Mucosa of stomach (tissue), 1 donor: ENCODE results near the gene ANKH.
"Not testable (repeated sequence)": the region's sequence is repeated elsewhere in the genome, so short reads cannot be mapped to it uniquely, and the experiment has no call there.

ENCODE experiments used
- H3K27me3 ChIP-seq: one replicate; pipeline ENCODE4 v1.7.0; 2013; ENCODE audit warnings: mild to moderate bottlenecking, low read length; ENCODE audit not compliant: control insufficient read depth, insufficient read depth
- H3K36me3 ChIP-seq: one replicate; pipeline ENCODE4 v1.7.0; 2013; ENCODE audit warnings: low read length; ENCODE audit not compliant: control insufficient read depth, insufficient read depth
- H3K4me1 ChIP-seq: one replicate; pipeline ENCODE4 v1.7.0; 2013; ENCODE audit warnings: mild to moderate bottlenecking, low read length; ENCODE audit not compliant: control insufficient read depth, insufficient read depth
- H3K4me3 ChIP-seq: one replicate; pipeline ENCODE4 v1.7.0; 2013; ENCODE audit warnings: low read length
- H3K9ac ChIP-seq: one replicate; pipeline ENCODE4 v1.7.0; 2013; ENCODE audit warnings: mild to moderate bottlenecking, low read length, moderate library complexity
- H3K9me3 ChIP-seq: one replicate; pipeline ENCODE4 v1.7.0; 2013; ENCODE audit warnings: mild to moderate bottlenecking, low read length, moderate library complexity; ENCODE audit not compliant: control insufficient read depth
- donor health status: Pancreatic carcinoma.

ANKH gene

GRCh38 chr5:14851050-14851419, 20.5 kb downstream of the ANKH start:
- H3K4me1 ChIP-seq = peaks cover 23% of the 10 kb centered on the region
- H3K4me3 ChIP-seq = no peak overlapping the region
- H3K27me3 ChIP-seq = no peaks in the 10 kb centered on the region
- H3K9ac ChIP-seq = no peak overlapping the region
- H3K36me3 ChIP-seq = no peaks in the 10 kb centered on the region
- no peaks in the 10 kb centered on the region for H3K9me3 ChIP-seq

- H3K9ac ChIP-seq = no peak overlapping the region
- no peaks in the 10 kb centered on the region for H3K27me3 ChIP-seq
- H3K4me1 ChIP-seq = peaks cover 23% of the 10 kb centered on the region
- no peaks in the 10 kb centered on the region for H3K36me3 ChIP-seq
- H3K4me3 ChIP-seq = no peak overlapping the region
- no peaks in the 10 kb centered on the region for H3K9me3 ChIP-seq
Measured at GRCh38 chr5:14850419-14851049, 21.0 kb downstream of the ANKH start.

GRCh38 chr5:14849516-14850294, 21.9 kb downstream of the ANKH start:
- Histone ChIP-seq H3K4me1 (peaks cover 18% of the 10 kb centered on the region), H3K9ac (no peak overlapping the region), H3K9me3 (no peaks in the 10 kb centered on the region), H3K4me3 (no peak overlapping the region), H3K27me3 (no peaks in the 10 kb centered on the region), H3K36me3 (no peaks in the 10 kb centered on the region)

- H3K4me3 ChIP-seq, H3K27me3 ChIP-seq, H3K9ac ChIP-seq, H3K36me3 ChIP-seq, H3K9me3 ChIP-seq: not testable (repeated sequence)
- peaks cover 16% of the 10 kb centered on the region for H3K4me1 ChIP-seq
Measured at GRCh38 chr5:14848942-14849341, 22.6 kb downstream of the ANKH start.

- Histone ChIP-seq H3K9ac (no peak overlapping the region), H3K36me3 (no peaks in the 10 kb centered on the region), H3K4me3 (no peak overlapping the region), H3K4me1 (peaks cover 16% of the 10 kb centered on the region), H3K27me3 (no peaks in the 10 kb centered on the region), H3K9me3 (no peaks in the 10 kb centered on the region)
Measured at GRCh38 chr5:14848385-14848784, 23.2 kb downstream of the ANKH start.

- H3K4me3 ChIP-seq = no peak overlapping the region
- H3K27me3 ChIP-seq = no peaks in the 10 kb centered on the region
- no peaks in the 10 kb centered on the region for H3K9me3 ChIP-seq
- no peaks in the 10 kb centered on the region for H3K36me3 ChIP-seq
- H3K4me1 ChIP-seq = peaks cover 16% of the 10 kb centered on the region
- H3K9ac ChIP-seq = no peak overlapping the region
Measured at GRCh38 chr5:14847471-14847870, 24.1 kb downstream of the ANKH start.

- Histone ChIP-seq H3K4me1 (no peaks in the 10 kb centered on the region), H3K9ac (no peak overlapping the region), H3K36me3 (no peaks in the 10 kb centered on the region), H3K9me3 (no peaks in the 10 kb centered on the region), H3K27me3 (no peaks in the 10 kb centered on the region), H3K4me3 (no peak overlapping the region)
Measured at GRCh38 chr5:14842117-14842516, 29.5 kb downstream of the ANKH start.

- H3K9ac ChIP-seq = no peak overlapping the region
- H3K4me3 ChIP-seq = no peak overlapping the region
Measured at GRCh38 chr5:14840624-14841023, 31.0 kb downstream of the ANKH start.

GRCh38 chr5:14838396-14839319, 32.9 kb downstream of the ANKH start:
- H3K36me3 ChIP-seq = no peaks in the 10 kb centered on the region
- no peaks in the 10 kb centered on the region for H3K27me3 ChIP-seq
- no peaks in the 10 kb centered on the region for H3K9me3 ChIP-seq
- no peak overlapping the region for H3K9ac ChIP-seq
- H3K4me3 ChIP-seq = no peak overlapping the region
- no peaks in the 10 kb centered on the region for H3K4me1 ChIP-seq

More at GRCh38 chr5:14840624-14841023, 31.0 kb downstream of the ANKH start:
- Histone ChIP-seq H3K27me3 (no peaks in the 10 kb centered on the region), H3K4me1 (no peaks in the 10 kb centered on the region), H3K36me3 (no peaks in the 10 kb centered on the region), H3K9me3 (no peaks in the 10 kb centered on the region)

- not testable (repeated sequence) for H3K9ac ChIP-seq, H3K4me1 ChIP-seq, H3K9me3 ChIP-seq, H3K36me3 ChIP-seq, H3K27me3 ChIP-seq, H3K4me3 ChIP-seq
Measured at GRCh38 chr5:14837423-14838122, 34.0 kb downstream of the ANKH start.

GRCh38 chr5:14834584-14835550, 36.7 kb downstream of the ANKH start:
- Histone ChIP-seq H3K4me1 (no peaks in the 10 kb centered on the region), H3K27me3 (no peaks in the 10 kb centered on the region), H3K36me3 (no peaks in the 10 kb centered on the region), H3K4me3 (no peak overlapping the region), H3K9ac (no peak overlapping the region), H3K9me3 (no peaks in the 10 kb centered on the region)
